Psoas muscle (tissue), 8 donors: ENCODE measurements around the gene ZC3H6. TPM values are rescaled to one million over a fixed set of nuclear protein-coding genes. Genes with fewer than 3 reads are reported as not detected.

ENCODE experiments used
- ATAC-seq, 4 donors: fragments of 200-7000 bp; cut with Tn5 transposase; one replicate each; pipeline ENCODE4 v1.9.1; 2020; ENCODE audit warnings: moderate library complexity in 3 of 4, mild to moderate bottlenecking in 2 of 4
- DNase-seq, 2 donors: peaks; one replicate each; pipeline ENCODE4 v3.0.0-alpha.2; 2020
- H3K27ac ChIP-seq: fragments of 200-600 bp; one replicate; pipeline ENCODE4 v1.8.0; 2022
- H3K27me3 ChIP-seq, 3 donors: fragments of 200-600 bp in 1 of 3; one replicate each; pipeline versions ENCODE4 v1.6.1 to v1.8.0; 2013 to 2022; ENCODE audit warnings: low read length in 2 of 3, mild to moderate bottlenecking in 2 of 3, moderate library complexity in 1 of 3; ENCODE audit not compliant: insufficient read depth in 3 of 3
- H3K36me3 ChIP-seq, 2 donors: fragments of 200-600 bp in 1 of 2; one replicate each; pipeline versions ENCODE4 v1.6.1 to v1.8.0; 2013 to 2022; ENCODE audit warnings: low read depth in 1 of 2, mild to moderate bottlenecking in 1 of 2, moderate library complexity in 1 of 2; ENCODE audit not compliant: insufficient read depth in 1 of 2
- H3K4me1 ChIP-seq: fragments of 200-600 bp; one replicate; pipeline ENCODE4 v1.8.0; 2022
- H3K4me3 ChIP-seq: fragments of 200-600 bp; one replicate; pipeline ENCODE4 v1.8.0; 2022; ENCODE audit warnings: mild to moderate bottlenecking
- H3K9me3 ChIP-seq: fragments of 200-600 bp; one replicate; pipeline ENCODE4 v1.8.0; 2022
- CTCF ChIP-seq: fragments of 200-600 bp; IDR thresholded peaks from one replicate; pipeline ENCODE4 v1.8.0; 2022; ENCODE audit warnings: antibody characterized with exemption
- WGBS, 3 donors: extraction: QIAGEN DNeasy Blood & Tissue Kit; methylation state at CpG; one replicate each; pipeline versions ENCODE4 v1.1.6 to v1.1.7; 2013; 5-methylcytosine and 5-hydroxymethylcytosine counted together
- intact Hi-C, 2 donors: fragments of 100-400 bp; cut with DNase I; formaldehyde crosslinking; loops; one replicate each; pipeline versions ENCODE4 v1.11.0 to v1.14.2; 2022
- polyA plus RNA-seq, 3 donors: library from polyadenylated mRNA; stranded (reverse); fragments of 200-250 nt; gene quantifications; one replicate each; pipeline ENCODE4 v1.2.3, GENCODE V29; 2013
- total RNA-seq, 4 donors: library from RNA; stranded (reverse); fragmentation: NEBNext Ultra II Directional in 2 of 4; extraction: Animal tissue kit (Norgen Biotek cat#: 25700) in 2 of 4; gene quantifications; one replicate each; pipeline versions ENCODE4 v1.2.1 to v1.2.4, GENCODE V29; 2021 to 2023
- donor health status: healthy with polysubstance abuse.
- donor health status: DM: no; HTN: no; CAD: no; lungs with moderate emphysema.
- donor health status: Bipolar disorder and iron deficiency.
- donor health status: healthy.
- donor health status: DM: yes; HTN: yes; CAD: no.
- donor health status: DM: no; HTN: no; CAD: no.
- donor health status: DM: no; HTN: no; CAD: no.
- donor health status: DM: yes; HTN: yes; CAD: no.

Gene ZC3H6
- total and polyA plus RNA-seq, 7 donors, result 0.81 to 14.6 (median 11.2) TPM

- no peak for ATAC-seq
- H3K4me1 ChIP-seq, result peaks cover 10% of the 10 kb centered on the region
- H3K9me3 ChIP-seq, result no peaks in the 10 kb centered on the region
- H3K4me3 ChIP-seq, result no peak overlapping the region
- H3K36me3 ChIP-seq, result no peaks in the 10 kb centered on the region
- H3K27ac ChIP-seq, result no peak overlapping the region
- WGBS, 3 donors, result 52 to 79% (median 55%) methylated on average over 1 of the region's 1 CpG
- intact Hi-C loops, result no loop called here
- DNase-seq, result no peak
- no peaks in the 10 kb centered on the region for H3K27me3 ChIP-seq
- TF ChIP-seq CTCF, result no peak
These were observed 15.3 kb downstream of the ZC3H6 start for GRCh38 chr2:112290648-112291047.

GRCh38 chr2:112293636-112294401 is 18.4 kb downstream of the ZC3H6 start:
- Histone ChIP-seq H3K9me3 (no peaks in the 10 kb centered on the region), H3K27ac (no peak overlapping the region), H3K27me3 (no peaks in the 10 kb centered on the region), H3K4me3 (no peak overlapping the region), H3K4me1 (peaks cover 15% of the 10 kb centered on the region), H3K36me3 (no peaks in the 10 kb centered on the region)
- intact Hi-C loops, result no loop called here
- DNase-seq (no peak), ATAC-seq (peak in 1 of 4 donors; percentile 32)
- TF ChIP-seq CTCF, result no peak
- 75 to 90% (median 83%) methylated on average over 8 of the region's 8 CpGs for WGBS, 3 donors

- Histone ChIP-seq H3K4me3 (no peak overlapping the region), H3K36me3 (peaks cover 0 to 4% of the 10 kb centered on the region in 2 donors), H3K4me1 (peaks cover 15% of the 10 kb centered on the region), H3K27me3 (no peaks in the 10 kb centered on the region), H3K27ac (no peak overlapping the region), H3K9me3 (no peaks in the 10 kb centered on the region)
- 73 to 81% (median 76%) methylated on average over 5 of the region's 5 CpGs for WGBS, 3 donors
- DNase-seq (no peak), ATAC-seq (no peak)
- no peak for TF ChIP-seq CTCF
- intact Hi-C loops, result no loop called here
These were observed 20.1 kb downstream of the ZC3H6 start for GRCh38 chr2:112295407-112296078.

GRCh38 chr2:112296407-112296806 is 21.0 kb downstream of the ZC3H6 start:
- no peak overlapping the region for H3K27ac ChIP-seq
- intact Hi-C loops, result no loop called here
- 81 to 92% (median 89%) methylated on average over 2 of the region's 2 CpGs for WGBS, 3 donors
- ATAC-seq, result no peak
- H3K9me3 ChIP-seq, result no peaks in the 10 kb centered on the region
- no peaks in the 10 kb centered on the region for H3K27me3 ChIP-seq
- H3K4me1 ChIP-seq, result peaks cover 15% of the 10 kb centered on the region
- no peak for DNase-seq
- peaks cover 0 to 13% of the 10 kb centered on the region in 2 donors for H3K36me3 ChIP-seq
- no peak overlapping the region for H3K4me3 ChIP-seq
- TF ChIP-seq CTCF, result no peak
